Fibroblast of skin of scalp (primary cell): Measurements from ENCODE around the gene ANKS6.
"Not testable (repeated sequence)": the region's sequence is repeated elsewhere in the genome, so short reads cannot be mapped to it uniquely, and the experiment has no call there.

Experiments
- DNase-seq: peaks from one replicate; pipeline ENCODE4 v3.0.0-alpha.2; 2013

ANKS6 gene

DNA sequence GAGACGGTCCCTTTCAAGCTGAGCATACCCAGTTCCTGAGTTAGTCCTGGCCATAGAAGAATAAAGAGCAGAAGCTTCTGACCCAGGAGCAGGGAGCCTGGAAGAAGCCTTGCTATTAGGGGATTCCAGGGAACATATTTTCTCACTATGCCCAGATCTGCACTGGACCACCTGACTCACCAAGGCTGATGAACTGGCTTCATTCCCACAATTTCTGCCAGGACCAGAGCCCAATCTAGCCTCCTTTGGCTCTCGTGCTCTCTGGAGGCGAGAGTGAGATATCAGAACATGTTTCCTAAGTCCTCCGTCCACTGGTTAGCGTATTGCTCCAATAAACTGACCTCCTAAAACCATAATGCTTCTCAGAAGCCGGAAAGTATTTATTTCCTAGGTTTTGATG lies 97.5 kb downstream of the ANKS6 start:
- DNase-seq, result no peak

DNA sequence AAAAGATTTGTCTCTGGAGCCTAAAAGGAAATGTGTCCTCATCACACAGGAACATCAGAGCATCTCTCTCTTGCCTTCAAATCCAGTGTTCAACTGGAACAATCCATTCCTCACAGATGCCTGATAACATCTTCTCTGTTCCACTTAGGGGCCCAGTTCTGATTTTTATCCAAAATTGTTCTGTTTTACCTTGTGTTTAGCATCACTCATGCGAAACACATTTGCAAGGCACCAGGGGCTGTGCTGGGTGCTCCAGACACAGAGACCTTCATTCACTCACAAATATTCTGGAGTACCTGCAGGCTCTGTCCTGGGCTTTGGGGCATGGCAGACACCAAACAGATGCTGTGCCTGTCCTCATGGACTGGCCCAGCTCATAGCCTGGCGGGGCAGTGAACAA lies 101.4 kb downstream of the ANKS6 start:
- no peak for DNase-seq

DNA sequence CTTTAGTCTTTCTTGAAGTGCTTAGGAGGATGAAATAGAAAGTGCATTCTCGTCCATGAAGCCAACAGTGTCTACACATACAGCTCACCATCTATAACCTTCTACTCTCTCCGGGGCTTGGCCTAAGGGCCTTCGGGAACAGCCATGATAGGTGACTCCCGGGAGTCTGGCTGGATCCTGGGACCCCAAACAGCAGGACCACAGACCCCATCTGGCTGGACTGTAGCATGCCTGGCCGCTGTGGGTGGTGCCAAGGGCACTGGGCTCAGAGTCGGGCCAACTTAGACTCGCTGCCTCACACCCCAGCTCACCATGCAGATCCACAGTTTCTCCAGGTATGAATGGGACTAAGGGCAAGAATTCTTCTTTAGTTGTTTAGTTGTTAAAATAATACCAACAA lies 104.0 kb downstream of the ANKS6 start:
- no peak for DNase-seq

DNA sequence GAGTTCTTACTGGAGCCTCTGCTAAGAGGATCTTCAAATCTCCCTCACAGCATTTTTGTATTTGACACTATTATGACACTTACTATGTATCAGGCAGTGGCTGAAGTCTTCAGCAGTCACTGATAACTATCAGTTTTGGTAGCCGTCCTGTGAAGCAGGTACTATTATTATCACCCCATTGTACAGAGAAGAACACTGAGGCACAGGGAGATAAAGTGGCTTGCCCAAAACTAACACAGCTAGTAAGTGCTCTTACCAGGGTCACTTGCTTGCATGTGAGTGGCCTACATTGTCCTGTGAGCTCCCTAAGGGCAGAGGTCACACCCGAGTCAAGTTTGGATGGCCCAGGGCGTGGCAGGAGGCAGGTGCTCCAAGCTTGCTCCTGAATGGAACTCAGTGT lies 104.5 kb downstream of the ANKS6 start:
- no peak for DNase-seq

DNA sequence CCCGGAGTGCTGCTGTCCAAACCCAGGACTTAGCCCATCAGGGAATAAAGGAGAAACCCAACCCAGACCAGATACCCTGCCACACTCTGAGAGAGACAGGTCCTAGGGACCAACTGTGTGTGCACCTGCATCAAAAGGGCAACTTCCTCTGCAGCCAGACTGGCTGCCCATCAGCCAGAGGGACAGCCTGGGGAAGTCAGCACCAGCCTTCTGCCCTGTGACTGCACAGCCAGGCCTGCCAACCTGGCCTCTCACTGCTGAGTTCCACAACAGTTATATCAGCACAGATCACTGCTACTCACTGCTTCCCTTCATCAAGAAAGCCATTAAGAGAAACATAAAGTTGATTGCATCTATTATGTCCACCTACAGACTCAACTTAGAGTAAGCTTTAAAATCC lies 105.7 kb downstream of the ANKS6 start:
- no peak for DNase-seq

DNA sequence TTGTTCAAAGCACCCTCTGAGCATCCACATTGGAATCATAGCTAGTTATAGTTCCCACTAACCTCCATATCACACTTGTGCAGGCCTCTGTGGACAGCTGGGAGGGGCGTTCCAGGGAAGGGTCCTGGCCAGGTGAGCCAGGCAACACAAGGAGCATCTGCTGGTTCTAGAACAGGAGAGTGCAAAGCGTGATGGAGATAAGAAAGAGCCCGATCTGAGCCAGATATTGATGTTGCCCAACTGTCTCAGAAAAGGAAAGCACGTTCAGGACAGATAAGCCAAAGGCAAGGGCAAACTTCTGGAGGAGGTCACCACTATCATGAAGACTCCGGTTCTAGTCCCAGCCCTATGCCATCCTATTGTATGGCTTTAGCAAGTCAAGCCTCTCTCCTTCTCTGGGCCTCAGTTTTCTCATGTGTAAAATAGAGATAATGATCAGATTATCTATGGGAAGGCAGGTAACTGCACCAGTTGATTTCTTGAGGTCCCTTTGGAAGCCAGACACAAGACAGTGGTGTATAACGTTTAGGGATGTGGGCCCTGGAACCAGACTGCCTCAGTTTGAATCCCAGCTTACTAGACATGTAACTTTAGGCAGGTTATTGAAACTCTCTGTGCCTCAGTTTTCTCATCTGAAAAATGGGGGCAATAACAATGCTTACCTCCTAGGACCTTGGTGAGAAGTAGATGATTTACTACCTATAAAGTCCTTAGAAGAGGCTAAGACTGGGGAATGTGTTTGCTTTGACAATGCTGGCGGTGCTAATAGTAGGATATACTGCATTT lies 107.5 kb downstream of the ANKS6 start:
- DNase-seq, result no peak

DNA sequence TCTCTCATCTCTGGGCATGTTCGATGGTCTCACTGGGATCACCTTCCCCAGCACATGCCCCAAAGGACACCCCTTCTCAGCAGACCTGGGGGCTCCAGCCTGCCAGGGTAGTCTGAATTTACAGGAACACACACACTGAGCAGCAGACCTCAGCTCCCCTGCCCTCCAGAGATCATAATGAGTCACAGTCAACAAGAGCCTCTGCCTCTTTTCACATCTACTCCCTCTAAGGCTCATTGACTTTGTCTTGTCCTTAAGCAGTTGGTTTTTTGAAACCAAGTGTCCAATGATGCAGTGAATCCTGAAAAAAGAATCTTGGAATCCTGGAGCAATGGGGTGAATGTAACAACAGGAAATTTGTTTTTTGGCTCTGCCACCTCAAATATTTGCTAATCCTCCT lies 108.4 kb downstream of the ANKS6 start:
- no peak for DNase-seq

DNA sequence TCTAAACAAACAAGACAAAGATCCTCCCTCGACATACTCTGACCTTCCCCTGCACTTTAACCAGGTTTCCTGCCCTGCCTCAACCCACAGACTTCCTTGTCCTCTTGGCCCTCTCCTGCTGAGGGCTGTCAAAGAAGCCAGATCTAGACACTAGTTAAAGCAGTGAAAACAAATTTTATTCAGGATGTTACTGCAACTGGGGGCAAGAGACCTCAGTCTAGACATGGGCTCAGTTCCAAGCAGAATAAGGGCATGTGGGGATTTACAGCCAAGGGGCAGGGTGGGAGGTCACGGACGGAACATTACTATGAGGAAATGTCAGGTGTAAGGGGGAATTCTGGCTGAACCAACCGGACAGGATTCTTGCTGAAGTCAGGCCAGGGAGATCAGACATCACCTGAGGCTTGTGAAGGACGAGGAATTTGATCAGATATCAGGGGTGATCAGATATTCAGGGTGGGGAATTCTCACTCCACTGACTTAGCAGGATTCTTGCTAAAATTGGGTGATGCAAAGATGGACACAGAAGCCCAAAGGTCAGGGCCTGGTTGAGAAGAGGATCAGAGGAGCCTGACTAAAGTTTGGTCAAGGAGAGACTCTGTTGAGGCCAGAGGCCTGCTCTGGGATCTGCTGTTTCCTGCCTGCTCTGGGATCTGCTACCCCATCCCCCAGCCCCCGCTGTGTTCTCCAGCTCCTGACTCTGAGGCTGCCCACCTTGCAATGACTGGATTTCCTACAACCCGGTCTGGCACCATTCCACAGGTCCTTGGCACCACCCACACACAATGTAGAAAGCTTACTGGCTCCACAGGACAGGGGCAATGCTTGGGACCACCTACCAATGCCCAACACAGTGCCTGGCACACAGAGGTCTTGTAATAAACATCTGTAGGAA lies 109.1 kb downstream of the ANKS6 start:
- no peak for DNase-seq

DNA sequence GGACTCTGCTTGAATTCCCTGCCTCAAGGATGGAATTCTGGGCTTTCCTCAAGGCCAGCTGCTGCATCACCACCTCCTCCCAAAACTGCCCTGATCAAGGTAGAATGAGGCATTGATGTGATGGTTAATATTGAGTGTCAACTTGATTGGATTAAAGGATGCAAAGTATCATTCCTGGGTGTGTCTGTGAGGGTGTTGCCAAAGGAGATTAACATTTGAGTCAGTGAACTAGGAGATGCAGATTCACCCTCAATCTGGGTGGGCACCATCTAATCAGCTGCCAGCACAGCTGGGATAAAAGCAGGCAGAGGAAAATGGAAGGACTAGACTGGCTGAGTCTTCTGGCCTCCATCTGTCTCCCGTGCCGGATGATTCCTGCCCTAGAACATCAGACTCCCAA lies 111.5 kb downstream of the ANKS6 start:
- DNase-seq, result not testable (repeated sequence)
